Measurements from ENCODE around the gene SCN1B. TPM values are rescaled to one million over a fixed set of nuclear protein-coding genes. Genes with fewer than 3 reads are reported as not detected.
"Not testable (repeated sequence)": the region's sequence is repeated elsewhere in the genome, so short reads cannot be mapped to it uniquely, and the experiment has no call there.

The SCN1B gene
- total RNA-seq, 1 donor from 2014 or later: 1.3 TPM

GRCh38 chr19:35044317-35045117, 14.2 kb downstream of the SCN1B start:
- DNase-seq (ENCODE audit: low read depth): no peak
- TF ChIP-seq CTCF (conservative IDR thresholded peaks at IDR 0.05; ENCODE audit: low read depth, low read length): peak; percentile 99
- peak overlapping the region; percentile 69 for H3K4me3 ChIP-seq (ENCODE audit: low read depth, low read length)

GRCh38 chr19:35045667-35046300, 15.5 kb downstream of the SCN1B start:
- H3K4me3 ChIP-seq (ENCODE audit: low read depth, low read length): no peak overlapping the region
- peak; percentile 18 for TF ChIP-seq CTCF (conservative IDR thresholded peaks at IDR 0.05; ENCODE audit: low read depth, low read length)
- DNase-seq (ENCODE audit: low read depth): no peak

GRCh38 chr19:35046461-35046860, 16.2 kb downstream of the SCN1B start:
- DNase-seq (ENCODE audit: low read depth): no peak
- TF ChIP-seq CTCF (conservative IDR thresholded peaks at IDR 0.05; ENCODE audit: low read depth, low read length): no peak
- H3K4me3 ChIP-seq (ENCODE audit: low read depth, low read length): no peak overlapping the region

- TF ChIP-seq CTCF (conservative IDR thresholded peaks at IDR 0.05; ENCODE audit: low read depth, low read length): no peak
- no peak for DNase-seq (ENCODE audit: low read depth)
- H3K4me3 ChIP-seq (ENCODE audit: low read depth, low read length): no peak overlapping the region
These were observed 18.7 kb downstream of the SCN1B start for GRCh38 chr19:35048911-35049411.

GRCh38 chr19:35049456-35049855, 19.2 kb downstream of the SCN1B start:
- no peak for DNase-seq (ENCODE audit: low read depth)
- TF ChIP-seq CTCF (conservative IDR thresholded peaks at IDR 0.05; ENCODE audit: low read depth, low read length): no peak
- H3K4me3 ChIP-seq (ENCODE audit: low read depth, low read length): no peak overlapping the region

GRCh38 chr19:35050662-35051061, 20.4 kb downstream of the SCN1B start:
- not testable (repeated sequence) for H3K4me3 ChIP-seq (ENCODE audit: low read depth, low read length); DNase-seq (ENCODE audit: low read depth)

GRCh38 chr19:35051268-35051667, 21.0 kb downstream of the SCN1B start:
- not testable (repeated sequence) for H3K4me3 ChIP-seq (ENCODE audit: low read depth, low read length); DNase-seq (ENCODE audit: low read depth)

- H3K4me3 ChIP-seq (ENCODE audit: low read depth, low read length): no peak overlapping the region
- no peak for DNase-seq (ENCODE audit: low read depth)
- TF ChIP-seq CTCF (conservative IDR thresholded peaks at IDR 0.05; ENCODE audit: low read depth, low read length): no peak
These were observed 21.5 kb downstream of the SCN1B start for GRCh38 chr19:35051796-35052195.

Data from epithelial cell of proximal tubule (primary cell).